GM21786 (cell line): Measurements from ENCODE around the gene LIPJ.

Experiments
- ATAC-seq: cut with Tn5 transposase; IDR thresholded peaks from one replicate; pipeline ENCODE4 v1.9.1; 2021; ENCODE audit not compliant: unreplicated experiment

LIPJ gene, protein sequence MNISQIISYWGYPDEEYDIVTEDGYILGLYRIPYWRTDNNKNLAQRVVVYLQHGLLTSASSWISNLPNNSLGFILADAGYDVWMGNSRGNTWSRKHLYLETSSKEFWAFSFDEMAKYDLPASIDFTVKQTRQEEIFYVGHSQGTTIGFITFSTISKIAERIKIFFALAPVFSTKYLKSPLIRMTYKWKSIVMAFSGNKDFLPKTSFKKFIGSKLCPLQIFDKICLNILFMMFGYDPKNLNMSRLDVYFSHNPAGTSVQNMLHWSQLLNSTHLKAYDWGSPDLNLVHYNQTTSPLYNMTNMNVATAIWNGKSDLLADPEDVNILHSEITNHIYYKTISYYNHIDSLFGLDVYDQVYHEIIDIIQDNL

DNA sequence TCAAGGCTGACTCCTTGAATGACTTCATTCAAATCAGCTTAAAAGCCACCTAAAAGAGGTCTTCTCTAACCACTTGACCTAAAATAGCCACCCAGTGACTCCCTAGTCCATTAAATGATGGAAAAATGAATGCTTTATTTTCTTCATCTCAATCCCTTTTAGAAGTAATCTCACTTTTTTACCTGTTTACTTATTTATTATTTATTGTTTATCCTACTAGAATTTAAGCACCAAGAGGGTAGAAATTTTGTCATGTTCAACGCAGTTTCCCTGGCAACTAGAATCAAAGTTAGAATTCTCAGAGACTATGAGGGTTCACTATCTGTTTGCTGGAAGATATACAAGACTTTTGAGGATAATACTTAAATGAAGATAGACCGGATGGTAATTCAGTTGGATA is at the start of gene LIPJ:
Gene LIPJ (plus strand): TSS at position 301 of the 400 bp plus-strand sequence. CDS start 3,926 bp downstream, outside the sequence.
- no peak for ATAC-seq

DNA sequence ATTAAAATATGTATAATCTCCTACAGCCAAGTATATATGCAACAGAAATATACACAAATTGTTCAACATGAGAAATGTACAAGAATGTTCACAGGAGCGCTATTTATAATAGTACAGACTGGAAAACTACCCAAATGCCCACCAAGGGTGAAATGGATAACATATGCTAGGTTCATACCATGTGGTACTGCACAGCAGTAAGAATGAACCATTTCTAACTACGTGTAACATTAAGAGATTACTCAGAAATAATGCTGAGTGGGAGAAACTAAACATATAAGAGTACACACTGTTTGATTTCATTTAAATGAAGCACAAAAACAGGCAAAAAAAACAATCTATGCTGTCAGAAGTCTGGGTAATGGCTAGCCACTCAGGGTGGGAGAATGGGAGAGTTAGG is 49.2 kb upstream of the LIPJ start:
- ATAC-seq = no peak

DNA sequence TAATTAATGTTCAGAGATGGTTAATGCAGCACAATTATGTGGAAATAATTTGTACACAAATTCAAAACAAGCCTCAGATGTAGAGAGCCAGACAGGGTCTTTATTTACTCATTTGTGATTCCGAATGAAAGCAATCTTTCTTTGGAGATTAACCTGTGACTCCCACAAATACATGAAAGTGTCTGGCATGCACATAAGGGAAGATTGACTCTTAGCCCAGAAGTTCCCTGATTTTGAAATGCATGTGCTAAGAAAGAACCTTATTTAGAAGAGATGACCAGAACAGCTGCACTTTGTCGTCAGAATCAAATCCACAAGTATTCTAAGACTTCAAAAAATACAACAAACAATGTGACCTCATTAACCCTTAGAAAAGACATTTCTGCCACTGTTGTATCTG is 48.5 kb upstream of the LIPJ start:
- ATAC-seq = no peak

DNA sequence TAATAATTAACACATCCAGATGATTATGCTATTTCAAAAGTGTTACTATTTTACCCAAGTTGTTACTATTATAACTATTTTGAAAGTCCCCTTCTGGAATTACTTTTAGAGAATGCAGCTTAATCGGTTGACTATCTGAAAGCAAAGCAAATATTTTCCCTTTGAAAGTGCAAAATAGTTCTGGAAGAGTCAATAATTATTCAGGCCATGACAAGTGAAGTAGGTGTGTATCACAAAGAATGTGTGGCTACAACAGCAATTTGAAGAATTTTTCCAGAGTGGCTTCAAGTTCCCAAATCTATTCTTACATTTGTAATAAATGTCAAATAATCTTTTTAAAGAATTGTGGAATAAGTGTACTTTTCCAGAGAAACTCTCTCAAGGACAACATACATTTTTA is 46.2 kb upstream of the LIPJ start:
- ATAC-seq = no peak

DNA sequence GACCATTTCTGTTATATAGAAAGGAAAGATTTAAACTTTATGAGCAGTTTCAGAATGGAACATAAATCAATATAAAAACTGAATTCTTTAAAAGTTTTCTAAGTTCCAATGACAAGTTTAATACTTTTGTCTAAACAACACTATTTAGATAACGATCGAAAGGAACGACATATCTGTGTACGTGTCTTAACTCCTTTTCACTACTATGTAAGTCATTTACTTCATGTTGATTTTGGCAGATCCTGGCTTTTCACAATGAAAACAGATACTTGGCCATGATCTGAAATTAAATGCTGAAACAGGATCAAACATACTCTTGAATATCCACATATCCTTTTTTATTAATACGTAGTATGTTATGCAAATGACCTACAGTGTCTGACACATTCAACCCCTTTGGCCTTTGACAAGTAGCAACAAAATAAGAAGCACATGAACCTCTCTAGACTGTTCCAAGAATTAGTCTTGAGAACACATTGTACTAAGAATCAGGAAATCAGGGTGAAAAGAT is 45.4 kb upstream of the LIPJ start:
- no peak for ATAC-seq

DNA sequence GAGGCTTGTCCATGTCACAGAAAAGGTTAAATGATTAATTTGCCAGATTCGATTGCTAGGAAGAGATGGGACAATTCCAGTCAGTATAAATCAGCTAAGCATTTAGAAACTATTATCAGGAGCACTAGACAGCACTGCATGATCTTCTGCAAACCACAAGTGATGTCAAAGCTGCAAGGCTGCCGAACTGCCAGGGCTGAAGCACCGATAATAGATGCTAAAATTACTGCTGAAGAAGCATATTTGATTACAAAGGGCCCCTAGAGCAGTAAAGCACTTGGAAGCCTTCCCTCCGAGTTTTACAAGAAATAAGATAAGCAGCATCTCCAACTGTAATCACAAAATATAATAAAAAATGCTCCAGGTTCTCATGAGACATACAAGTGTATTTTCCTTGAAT is 44.0 kb upstream of the LIPJ start:
- no peak for ATAC-seq

DNA sequence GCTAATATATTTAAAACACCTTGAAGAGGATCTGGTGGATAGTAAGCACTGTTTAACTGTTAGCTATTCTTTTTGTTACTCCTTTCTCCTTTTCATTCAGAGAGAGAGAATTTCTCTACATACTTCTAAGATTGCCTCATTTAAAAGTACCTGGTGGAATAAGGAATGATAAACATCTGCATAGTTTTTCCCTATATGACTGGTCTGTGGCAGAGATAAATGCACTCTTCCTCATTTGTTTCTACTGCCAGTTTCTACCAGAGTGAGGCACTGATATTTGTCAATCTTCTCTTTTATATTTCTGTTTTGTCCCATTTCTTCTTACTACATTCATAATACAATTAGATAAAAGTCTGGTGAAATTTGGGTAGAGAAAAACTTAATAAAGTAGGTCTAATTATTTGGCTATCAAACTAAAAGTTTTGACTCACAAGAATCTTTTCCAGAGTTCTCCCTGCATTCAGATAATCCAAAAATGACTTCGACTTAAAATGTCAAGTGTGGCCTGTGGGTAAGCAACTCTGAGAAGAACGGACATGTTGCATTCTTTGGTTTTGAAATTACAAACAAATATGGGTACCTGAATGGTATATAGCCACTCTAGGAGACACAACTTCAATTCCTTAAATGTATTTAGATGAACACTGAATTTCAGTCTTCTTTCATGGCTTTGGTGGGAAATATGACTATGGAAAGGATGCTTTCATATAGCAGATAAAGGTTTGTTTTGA is 42.3 kb upstream of the LIPJ start:
- ATAC-seq = no peak

DNA sequence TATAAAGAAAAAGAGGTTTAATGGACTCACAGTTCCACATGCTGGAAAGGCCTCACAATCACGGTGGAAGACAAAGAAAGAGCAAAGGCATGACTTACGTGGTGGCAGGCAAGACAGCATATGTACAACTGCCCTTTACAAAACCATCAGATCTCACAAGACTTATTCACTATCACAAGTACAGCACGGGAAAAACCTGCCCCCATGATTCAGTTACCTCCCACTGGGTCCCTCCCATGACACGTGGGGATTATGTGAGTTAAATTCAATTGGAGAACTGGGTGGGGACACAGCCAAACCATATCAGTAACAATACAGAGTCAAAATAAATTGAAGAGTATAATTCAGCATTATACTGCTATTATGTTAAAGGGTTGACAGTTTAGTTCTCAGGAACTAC is 41.2 kb upstream of the LIPJ start:
- no peak for ATAC-seq

DNA sequence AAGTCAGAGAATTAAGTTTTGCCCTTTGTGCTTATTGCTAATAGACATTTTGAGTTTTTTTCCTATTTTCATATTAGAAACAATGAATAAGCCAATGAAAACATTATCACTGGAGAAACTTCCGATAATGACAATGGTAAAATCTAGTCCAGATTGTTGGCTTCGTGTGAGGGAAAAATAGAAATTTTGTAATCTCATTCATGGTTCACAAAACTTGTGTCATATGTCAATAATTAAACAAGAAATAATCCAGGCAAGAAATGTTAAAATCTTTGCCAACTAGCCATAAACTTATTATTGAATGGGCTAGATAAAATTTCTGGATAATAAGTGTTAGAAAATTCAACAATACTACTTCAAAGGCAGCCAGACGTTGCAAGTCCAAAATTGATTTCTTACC is 40.1 kb upstream of the LIPJ start:
- no peak for ATAC-seq

DNA sequence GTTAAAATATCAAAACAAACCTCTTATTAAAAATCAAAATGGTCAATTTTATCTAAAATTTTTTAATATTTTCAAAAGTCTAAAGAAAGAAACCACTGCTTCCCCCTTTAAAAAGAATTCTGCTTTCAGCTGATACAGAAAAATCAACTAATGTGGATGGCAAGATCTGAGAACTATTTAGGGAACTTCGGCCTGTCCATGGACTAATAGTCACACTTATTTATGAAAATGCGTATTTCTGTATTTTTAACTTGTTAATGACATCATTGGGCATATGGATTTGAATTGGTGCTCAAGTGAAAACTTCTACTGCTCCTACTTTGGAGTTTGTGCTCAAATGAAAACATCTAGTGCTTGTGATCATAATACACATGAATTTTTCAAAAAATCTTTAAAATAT is 35.3 kb upstream of the LIPJ start:
- no peak for ATAC-seq

DNA sequence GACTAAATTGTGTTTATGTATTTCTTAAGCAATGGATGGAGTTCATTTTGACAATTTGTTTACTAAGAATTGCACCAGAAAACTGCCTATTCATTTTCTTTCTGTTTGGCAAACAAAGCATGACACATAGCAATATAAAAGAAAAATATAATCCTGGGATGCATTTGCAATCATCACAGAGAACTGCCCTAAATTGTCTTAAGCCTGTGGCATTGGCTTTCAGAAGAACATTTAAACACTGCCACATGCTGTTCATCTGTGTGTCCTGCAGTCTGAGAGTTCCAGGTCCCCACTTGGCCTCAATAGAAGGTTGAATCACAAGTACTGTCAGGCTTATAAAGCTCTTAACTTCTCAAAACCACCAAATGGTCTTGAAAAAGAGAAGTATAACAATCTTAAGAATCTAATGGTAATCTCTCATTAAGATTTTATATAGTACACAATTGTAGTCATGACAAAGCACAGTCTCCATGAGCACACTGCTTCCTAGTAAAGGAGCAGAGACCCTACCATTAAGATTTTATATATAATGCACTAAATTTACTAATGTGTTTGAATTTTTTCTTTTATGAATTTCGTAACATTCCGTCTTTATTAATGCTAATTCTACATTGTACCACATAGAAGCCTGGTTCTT is 33.3 kb upstream of the LIPJ start:
- peak; percentile 88 for ATAC-seq

DNA sequence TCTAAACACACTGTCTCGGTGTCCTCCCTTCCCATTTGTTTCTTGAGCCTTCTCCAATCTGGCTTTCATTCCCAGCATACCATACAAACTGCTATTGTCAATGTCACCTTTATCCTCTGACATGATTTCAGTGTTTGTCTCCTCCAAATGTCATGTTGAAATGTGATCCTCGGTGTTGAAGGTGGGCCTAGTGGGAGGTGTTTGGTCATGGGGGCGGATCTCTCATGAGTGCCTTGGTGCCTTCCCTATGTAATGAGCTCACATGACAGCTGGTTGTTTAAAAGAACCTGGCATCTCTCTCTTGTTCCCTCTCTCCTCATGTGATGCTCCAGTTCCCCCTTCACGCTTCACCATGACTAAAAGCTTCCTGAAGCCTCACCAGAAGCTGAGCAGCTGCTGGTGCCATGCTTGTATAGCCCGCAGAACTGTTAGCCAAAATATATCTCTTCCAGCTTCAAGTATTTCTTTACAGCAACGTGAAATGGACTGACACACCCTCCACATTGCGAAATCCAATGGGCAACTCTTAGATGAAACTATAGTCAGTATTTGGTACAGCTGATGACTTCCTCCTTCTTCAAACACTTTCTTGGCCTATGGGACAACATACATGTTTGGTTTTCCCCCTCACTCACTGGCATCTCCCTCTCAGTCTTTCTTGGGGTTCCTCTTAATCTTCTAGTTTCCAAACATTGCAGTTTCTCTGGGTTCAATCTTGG is 31.2 kb upstream of the LIPJ start:
- no peak for ATAC-seq

DNA sequence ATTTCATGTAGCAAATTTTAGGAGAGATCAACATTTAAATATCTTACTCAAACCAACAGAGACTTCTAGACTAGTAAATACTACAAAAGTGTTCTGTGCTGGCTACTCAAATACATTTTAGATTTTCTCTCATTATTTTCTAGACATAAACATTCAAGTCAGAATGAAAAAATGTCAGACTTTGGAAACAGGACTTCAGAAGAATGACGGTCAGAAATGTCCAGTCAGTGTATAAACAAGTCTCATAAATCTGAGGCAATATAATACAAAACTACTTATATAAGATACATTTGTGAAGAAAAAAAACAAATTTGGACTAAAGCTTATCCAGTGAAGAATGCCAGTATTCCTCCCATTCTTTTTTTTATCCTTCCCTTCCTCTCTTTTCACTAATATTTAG is 29.3 kb upstream of the LIPJ start:
- ATAC-seq = no peak

DNA sequence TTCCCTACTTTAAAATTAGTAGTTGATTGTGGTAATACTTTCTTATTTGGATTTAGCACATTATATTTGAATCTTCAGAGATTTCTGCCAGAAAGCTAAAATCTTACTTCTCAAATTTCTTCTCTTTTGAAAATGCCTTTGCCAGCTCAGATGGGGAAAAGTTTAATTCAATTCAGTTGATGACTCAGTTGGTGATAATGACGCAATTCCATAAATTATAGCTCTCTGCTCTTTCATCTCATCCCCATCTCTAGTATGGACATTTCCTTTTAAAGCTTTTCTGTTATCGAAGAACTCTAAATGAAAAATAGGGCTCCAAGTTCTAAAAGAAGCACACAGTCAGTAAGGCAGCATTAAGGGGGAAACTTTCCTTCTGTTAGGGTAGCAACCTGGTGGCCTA is 28.9 kb upstream of the LIPJ start:
- ATAC-seq = no peak

DNA sequence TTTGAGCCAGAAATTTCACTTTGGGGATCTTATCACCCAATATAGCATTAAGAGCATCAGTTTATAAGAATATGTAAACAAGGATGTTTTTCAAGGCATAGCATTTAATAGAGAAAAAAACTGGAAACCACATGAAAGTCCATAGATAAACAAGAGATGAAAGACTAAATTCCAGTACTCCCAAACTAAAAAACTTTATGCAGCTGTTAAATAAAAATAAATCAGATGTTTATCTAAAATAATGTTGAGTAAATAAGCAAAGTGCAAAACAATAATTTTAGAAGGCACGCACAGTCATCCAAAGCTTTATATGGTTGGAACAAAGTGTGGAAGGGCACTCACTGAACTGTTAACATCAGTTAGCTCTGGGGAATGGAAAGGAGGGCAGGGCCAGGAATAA is 24.4 kb upstream of the LIPJ start:
- ATAC-seq = no peak

DNA sequence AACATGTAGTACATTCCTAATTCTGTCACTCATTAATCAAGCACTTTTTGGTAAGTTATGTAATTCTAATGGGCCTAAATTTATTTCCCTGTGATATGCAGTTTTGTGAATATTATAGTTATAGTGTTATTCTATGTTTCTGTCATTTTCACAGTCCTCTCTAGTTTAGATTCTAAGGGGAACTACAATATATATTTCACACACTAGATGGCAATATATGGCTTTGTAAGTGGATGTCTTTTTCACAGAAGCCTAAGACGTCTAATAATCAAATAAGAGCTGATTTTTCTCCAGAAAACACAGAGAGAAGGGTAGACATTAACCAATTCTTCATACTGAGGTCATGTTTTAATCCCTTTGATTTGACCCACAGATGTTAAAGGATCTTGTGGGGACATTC is 21.5 kb upstream of the LIPJ start:
- peak; percentile 56 for ATAC-seq

DNA sequence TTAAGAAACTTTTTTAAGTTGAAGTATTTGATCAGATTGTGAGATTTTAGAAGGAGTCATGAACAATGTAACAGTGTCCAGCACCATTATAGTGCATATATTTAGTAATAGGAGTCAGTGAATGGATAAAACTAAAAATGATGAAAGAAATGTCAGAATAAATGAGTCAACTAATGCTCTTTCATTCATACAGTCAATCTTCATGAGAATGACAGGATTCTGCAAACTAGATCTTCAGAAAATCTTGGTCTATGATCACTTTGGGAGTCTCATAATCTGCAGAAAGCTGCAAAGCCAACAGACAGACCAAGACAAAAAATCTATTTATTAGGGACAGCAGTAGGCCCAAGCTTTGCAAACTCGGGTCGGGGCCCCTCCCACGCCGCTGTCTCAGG is 4.2 kb upstream of the LIPJ start:
- no peak for ATAC-seq

DNA sequence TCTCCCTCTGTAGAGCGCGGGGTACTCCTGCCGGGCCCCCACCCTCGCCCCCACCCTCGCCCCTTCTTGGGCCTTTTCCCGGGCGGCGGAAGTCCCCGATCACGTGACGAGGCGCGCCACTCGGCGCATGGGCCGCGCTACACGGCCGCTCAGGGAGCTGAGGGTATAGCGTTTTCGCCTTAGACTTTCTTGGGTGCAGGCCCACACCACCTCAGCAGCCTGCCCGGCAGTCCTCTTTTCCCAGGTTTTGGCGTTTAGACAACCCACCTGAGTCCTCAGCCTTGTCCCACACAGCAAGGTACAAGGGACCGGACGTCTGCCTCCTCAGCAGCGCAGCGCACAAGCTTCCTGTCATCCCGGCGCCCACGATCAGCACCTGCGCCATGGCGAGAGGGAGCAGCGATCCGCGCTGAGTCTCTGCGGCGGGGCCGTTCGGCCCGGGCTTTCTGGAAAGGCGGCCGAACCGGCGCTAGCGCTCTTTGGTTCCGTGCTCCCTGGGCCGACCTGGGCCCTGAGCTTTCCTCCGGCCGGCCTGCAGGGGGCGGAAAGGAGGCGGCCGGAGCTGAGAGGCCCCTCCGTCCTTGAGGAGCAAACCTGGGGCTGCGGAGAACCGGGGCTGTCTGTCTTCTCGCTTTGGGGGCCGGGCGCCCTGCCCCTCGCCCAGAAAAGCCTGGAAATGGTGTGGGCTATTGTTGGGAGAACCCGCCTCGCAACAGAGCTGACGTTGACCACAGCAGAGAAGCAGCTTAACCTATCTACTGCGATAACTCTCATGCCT is 3.6 kb upstream of the LIPJ start, which contains the start of gene RNLS:
Gene RNLS (minus strand): TSS at position 513 of the 778 bp plus-strand sequence.
- peak; percentile 73 for ATAC-seq

DNA sequence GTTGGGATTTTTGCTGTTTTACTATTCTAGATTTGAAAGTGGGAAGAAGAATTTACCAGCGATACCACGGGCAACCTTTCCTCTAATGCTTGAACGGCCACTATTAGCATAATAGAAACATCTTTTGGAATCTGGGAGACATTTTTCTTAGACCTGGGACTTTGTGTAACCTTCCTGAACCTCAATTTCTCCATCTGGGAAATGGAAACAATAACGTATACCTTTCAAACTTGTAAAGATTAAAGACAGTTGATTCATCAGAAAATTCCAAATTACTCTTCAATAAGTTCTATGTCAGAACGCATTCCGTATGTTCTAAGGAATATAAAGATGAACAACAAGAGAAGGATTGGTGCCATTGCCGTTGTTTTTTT is 3.0 kb upstream of the LIPJ start:
- no peak for ATAC-seq

DNA sequence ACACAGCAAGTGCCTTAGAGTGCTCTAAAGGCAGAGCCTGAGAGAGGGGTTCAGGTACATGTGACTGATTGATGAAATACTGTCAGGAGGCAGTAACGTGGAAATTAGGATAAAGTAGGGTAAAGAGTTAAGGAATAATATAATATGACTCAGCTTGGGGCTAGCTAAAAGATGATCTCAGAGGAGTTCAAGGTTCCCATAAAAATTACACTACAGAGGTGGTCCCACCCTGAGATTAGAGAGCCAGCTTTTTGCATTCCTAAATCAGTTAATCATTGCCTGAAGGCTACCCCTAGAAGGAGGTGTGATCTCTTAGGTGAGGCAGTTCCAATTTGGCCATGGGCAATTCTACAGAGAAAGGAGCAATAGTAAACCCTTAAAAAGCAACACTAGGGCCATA is 5.8 kb downstream of the LIPJ start:
- ATAC-seq = no peak
